Activated naive CD4-positive, alpha-beta T cell treated with anti-CD3 and anti-CD28 coated beads, Interleukin-2, amount 50 U/mL, for 72 hours (primary cell): Measurements from ENCODE around the gene FBXO30. TPM values are rescaled to one million over a fixed set of nuclear protein-coding genes. Genes with fewer than 3 reads are reported as not detected.

Experiments
- total RNA-seq, 2 donors: library from RNA; stranded (reverse); gene quantifications; one replicate each; pipeline ENCODE4 v1.2.3, GENCODE V29; 2022

Gene FBXO30
- total RNA-seq, 2 donors from 2014 or later = 2.1 to 5.6 TPM

Other genes with a start within 250 kb of the FBXO30 start
- gene EPM2A, start 79.3 kb downstream of the FBXO30 start, total RNA-seq = 1 to 10 TPM; 7.4 to 9.8 TPM
- 10 to 100 TPM; 10.8 to 19.3 TPM for gene SHPRH, start 149.6 kb upstream of the FBXO30 start, total RNA-seq
- gene GRM1, start 214.3 kb upstream of the FBXO30 start, total RNA-seq = not detected